SK-N-SH (cell line): ENCODE data around the gene C6orf141. TPM values are rescaled to one million over a fixed set of nuclear protein-coding genes. Genes with fewer than 3 reads are reported as not detected.

Experiments used
- CTCF ChIA-PET: fragments of 300-600, 350-600 bp; formaldehyde crosslinking; extraction: SDS; loops from one replicate; lab custom pipeline; 2021; lab: Yijun Ruan, JAX
- POLR2A ChIA-PET: fragments of 350-600 bp; sonication (Branson Sonifier 250); formaldehyde crosslinking; extraction: SDS; loops from one replicate; lab custom pipeline; 2020; ENCODE audit warnings: antibody characterized with exemption, inconsistent platforms; lab: Yijun Ruan, JAX
- DNase-seq: peaks from one replicate; pipeline ENCODE4 v3.0.0; 2012
- H2AFZ ChIP-seq: fragments of 200-600 bp; sonication (generic); 2 replicates; pipeline ENCODE4 v1.8.1; 2016; ENCODE audit warnings: antibody characterized with exemption, mild to moderate bottlenecking, low read depth
- H3F3A ChIP-seq: fragments of 200-600 bp; sonication (generic); replicated peaks from 2 replicates; pipeline ENCODE3; 2016; ENCODE audit warnings: antibody characterized with exemption, mild to moderate bottlenecking; ENCODE audit not compliant: insufficient read depth
- H3K27ac ChIP-seq, 2 experiments: fragments of 200-500 bp in 1 of 2; fragments of 200-600 bp in 1 of 2; sonication (Bioruptor generic) in 1 of 2; sonication (generic), shearing (Covaris generic) in 1 of 2; 2 replicates each; pipeline versions ENCODE4 v1.5.1 to v1.6.1; 2014 to 2016; ENCODE audit warnings: low read depth in 2 of 2, inconsistent platforms in 1 of 2, low read length in 1 of 2, mild to moderate bottlenecking in 1 of 2, mixed read lengths in 1 of 2
- H3K27me3 ChIP-seq: fragments of 200-600 bp; sonication (generic), shearing (Covaris generic); 2 replicates; pipeline ENCODE4 v1.6.1; 2016; ENCODE audit warnings: mixed run types; ENCODE audit not compliant: insufficient read depth
- H3K36me3 ChIP-seq, 2 experiments: fragments of 200-500 bp in 1 of 2; fragments of 200-600 bp in 1 of 2; sonication (Bioruptor generic) in 1 of 2; sonication (generic) in 1 of 2; replicated peaks in 1 of 2; 2 replicates each; pipeline versions ENCODE3 to v1.5.1; 2014 to 2016; ENCODE audit warnings: low read length in 1 of 2, mild to moderate bottlenecking in 1 of 2; ENCODE audit not compliant: insufficient read depth in 2 of 2, control insufficient read depth in 1 of 2
- H3K4me1 ChIP-seq, 2 experiments: fragments of 200-500 bp in 1 of 2; fragments of 200-600 bp in 1 of 2; sonication (Bioruptor generic) in 1 of 2; sonication (generic), shearing (Covaris generic) in 1 of 2; 2 replicates each; pipeline versions ENCODE4 v1.5.1 to v1.6.1; 2014 to 2016; ENCODE audit warnings: low read depth in 1 of 2, low read length in 1 of 2, mixed run types in 1 of 2; ENCODE audit not compliant: insufficient read depth in 2 of 2, control insufficient read depth in 1 of 2
- H3K4me2 ChIP-seq: fragments of 200-600 bp; sonication (generic), shearing (Covaris generic); 2 replicates; pipeline ENCODE4 v1.6.1; 2017; ENCODE audit warnings: mixed run types
- H3K4me3 ChIP-seq, 2 experiments: fragments of 200-500 bp in 1 of 2; fragments of 200-600 bp in 1 of 2; sonication (Bioruptor generic) in 1 of 2; sonication (generic), shearing (Covaris generic) in 1 of 2; 2 replicates each; pipeline versions ENCODE4 v1.5.1 to v1.8.1; 2014 to 2016; ENCODE audit warnings: low read depth in 2 of 2, inconsistent platforms in 1 of 2, low read length in 1 of 2, mild to moderate bottlenecking in 1 of 2, mixed read lengths in 1 of 2, moderate library complexity in 1 of 2
- H3K79me2 ChIP-seq: fragments of 200-600 bp; sonication (generic); 2 replicates; pipeline ENCODE4 v1.8.1; 2017; ENCODE audit warnings: mild to moderate bottlenecking; ENCODE audit not compliant: insufficient read depth
- H3K9ac ChIP-seq: fragments of 200-600 bp; sonication (generic); 2 replicates; pipeline ENCODE4 v1.6.1; 2017; ENCODE audit warnings: mixed run types
- H3K9me2 ChIP-seq: fragments of 200-600 bp; sonication (generic); 2 replicates; pipeline ENCODE4 v1.6.1; 2017; ENCODE audit warnings: mixed run types
- H3K9me3 ChIP-seq: fragments of 200-600 bp; sonication (generic); 2 replicates; pipeline ENCODE4 v1.6.1; 2017; ENCODE audit warnings: mixed run types, mild to moderate bottlenecking, moderate library complexity
- H4K20me1 ChIP-seq: fragments of 200-600 bp; sonication (generic); 2 replicates; pipeline ENCODE4 v1.6.1; 2017; ENCODE audit warnings: mild to moderate bottlenecking, mixed run types; ENCODE audit not compliant: insufficient read depth
- CHD2 ChIP-seq: fragments of 150-350 bp; IDR thresholded peaks from 2 replicates; pipeline ENCODE4 v1.6.1; 2018; ENCODE audit warnings: low read length; ENCODE audit not compliant: partially characterized antibody
- EZH2phosphoT487 ChIP-seq: fragments of 200-600 bp; sonication (generic); IDR thresholded peaks from 2 replicates; pipeline ENCODE4 v1.6.1; 2017; ENCODE audit warnings: low read depth, mixed run types, mild to moderate bottlenecking, antibody characterized with exemption, moderate library complexity, borderline replicate concordance
- GABPA ChIP-seq: IDR thresholded peaks from 2 replicates; pipeline ENCODE4 v1.4.0; 2012; ENCODE audit warnings: low read depth, mild to moderate bottlenecking
- MEF2A ChIP-seq: IDR thresholded peaks from 2 replicates; pipeline ENCODE4 v1.4.0; 2012; ENCODE audit warnings: low read depth, borderline replicate concordance
- NRF1 ChIP-seq: IDR thresholded peaks from 2 replicates; pipeline ENCODE4 v1.6.1; 2012; ENCODE audit warnings: low read depth, mild to moderate bottlenecking, low read length
- SIN3A ChIP-seq: IDR thresholded peaks from 2 replicates; pipeline ENCODE4 v1.6.1; 2012; ENCODE audit warnings: low read depth, mild to moderate bottlenecking, low read length, moderate library complexity, borderline replicate concordance
- TAF1 ChIP-seq: IDR thresholded peaks from 2 replicates; pipeline ENCODE4 v1.6.1; 2012; ENCODE audit warnings: low read depth, mild to moderate bottlenecking, low read length, moderate library complexity, borderline replicate concordance
- WGBS: methylation state at CpG from one replicate; pipeline ENCODE4 v1.1.6; 2017; ENCODE audit warnings: low lambda C conversion rate; 5-methylcytosine and 5-hydroxymethylcytosine counted together
- polyA plus RNA-seq, 3 experiments: library from polyadenylated mRNA; depleted of rRNA; stranded (reverse); fragments of >200 nt; gene quantifications; 2 replicates each; pipeline ENCODE4 v1.2.3, GENCODE V29; 2012
- TF ChIP-seq, protein P1 (sequence below): fragments of 150-350 bp; IDR thresholded peaks from 2 replicates; pipeline ENCODE4 v1.6.1; 2016; ENCODE audit warnings: mild to moderate bottlenecking, low read depth, low read length
- TF ChIP-seq, protein P2 (sequence below): IDR thresholded peaks from 2 replicates; pipeline ENCODE4; 2012
- TF ChIP-seq, protein P3 (sequence below): IDR thresholded peaks from 2 replicates; pipeline ENCODE4 v1.4.0; 2012; ENCODE audit warnings: low read depth, borderline replicate concordance

C6orf141 gene
- polyA plus RNA-seq, 1 of the 3 experiments (the other 2 are of a cell fraction) = not detected

DNA sequence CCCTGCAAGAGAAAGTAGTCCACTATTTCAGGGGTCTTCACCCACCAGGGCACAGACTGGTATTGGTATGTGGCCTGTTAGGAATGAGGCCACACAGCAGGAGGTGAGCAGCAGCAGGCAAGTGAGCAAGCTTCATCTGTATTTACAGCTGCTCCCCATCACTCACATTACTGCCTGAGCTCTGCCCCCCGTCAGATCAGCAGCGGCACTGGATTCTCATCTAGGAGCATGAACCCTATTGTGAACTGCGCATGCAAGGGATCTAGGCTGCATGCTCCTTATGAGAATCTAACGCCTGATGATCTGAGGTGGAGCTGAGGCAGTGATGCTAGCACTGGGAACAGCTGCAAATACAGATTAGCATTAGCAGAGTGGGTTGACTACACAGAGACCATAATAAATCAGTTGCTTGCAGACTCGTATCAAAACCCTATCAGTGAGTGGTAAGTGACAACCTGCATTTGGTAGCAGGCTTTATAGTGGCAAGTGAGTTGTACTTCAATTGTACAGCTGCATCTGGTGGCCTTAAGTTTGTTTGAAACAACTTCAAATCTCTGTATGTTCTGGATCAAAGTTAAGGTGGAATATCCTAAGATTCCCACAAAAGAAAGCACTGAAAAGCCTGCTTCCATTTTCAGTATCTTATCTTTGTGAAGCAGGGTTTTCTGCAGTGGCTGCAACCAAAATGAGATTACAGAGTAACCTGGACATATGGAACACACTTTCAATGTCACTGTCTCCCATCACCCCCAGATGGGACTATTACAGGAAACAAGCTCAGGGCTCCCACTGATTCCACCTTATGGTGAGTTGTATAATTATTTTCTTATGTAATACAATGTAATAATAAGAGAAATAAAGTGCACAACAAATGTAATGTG, 12.8 kb downstream of the C6orf141 start (continued):
- TF ChIP-seq, protein P1, sequence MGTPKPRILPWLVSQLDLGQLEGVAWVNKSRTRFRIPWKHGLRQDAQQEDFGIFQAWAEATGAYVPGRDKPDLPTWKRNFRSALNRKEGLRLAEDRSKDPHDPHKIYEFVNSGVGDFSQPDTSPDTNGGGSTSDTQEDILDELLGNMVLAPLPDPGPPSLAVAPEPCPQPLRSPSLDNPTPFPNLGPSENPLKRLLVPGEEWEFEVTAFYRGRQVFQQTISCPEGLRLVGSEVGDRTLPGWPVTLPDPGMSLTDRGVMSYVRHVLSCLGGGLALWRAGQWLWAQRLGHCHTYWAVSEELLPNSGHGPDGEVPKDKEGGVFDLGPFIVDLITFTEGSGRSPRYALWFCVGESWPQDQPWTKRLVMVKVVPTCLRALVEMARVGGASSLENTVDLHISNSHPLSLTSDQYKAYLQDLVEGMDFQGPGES = no peak
- no peak for TF ChIP-seq MEF2A
- TF ChIP-seq, protein P2, sequence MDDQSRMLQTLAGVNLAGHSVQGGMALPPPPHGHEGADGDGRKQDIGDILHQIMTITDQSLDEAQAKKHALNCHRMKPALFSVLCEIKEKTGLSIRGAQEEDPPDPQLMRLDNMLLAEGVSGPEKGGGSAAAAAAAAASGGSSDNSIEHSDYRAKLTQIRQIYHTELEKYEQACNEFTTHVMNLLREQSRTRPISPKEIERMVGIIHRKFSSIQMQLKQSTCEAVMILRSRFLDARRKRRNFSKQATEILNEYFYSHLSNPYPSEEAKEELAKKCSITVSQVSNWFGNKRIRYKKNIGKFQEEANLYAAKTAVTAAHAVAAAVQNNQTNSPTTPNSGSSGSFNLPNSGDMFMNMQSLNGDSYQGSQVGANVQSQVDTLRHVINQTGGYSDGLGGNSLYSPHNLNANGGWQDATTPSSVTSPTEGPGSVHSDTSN = no peak
- TF ChIP-seq CHD2 = no peak
- TF ChIP-seq TAF1 = no peak

DNA sequence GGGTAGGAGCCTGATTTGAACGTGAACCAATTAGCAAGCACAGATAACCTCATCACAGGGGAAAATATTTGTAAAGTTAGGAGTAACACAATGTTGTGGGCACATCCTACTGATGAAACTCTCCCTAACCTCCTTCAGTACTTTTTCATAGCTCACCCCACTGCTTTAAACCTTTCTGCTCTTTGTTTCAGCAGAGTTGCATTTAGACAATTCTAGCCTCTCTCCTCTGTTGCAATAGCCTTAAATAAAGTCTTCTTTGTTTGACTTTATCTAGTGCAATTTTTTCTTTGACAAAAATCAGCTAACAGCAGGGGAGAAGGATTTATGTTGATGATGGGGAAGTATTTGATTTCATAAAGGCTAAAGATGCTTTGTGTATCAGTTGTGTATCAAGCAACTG, 14.1 kb downstream of the C6orf141 start:
- no peak for DNase-seq
- Histone ChIP-seq H2AFZ (no peak overlapping the region), H3K79me2 (no peaks in the 10 kb centered on the region), H3F3A (no peaks in the 10 kb centered on the region), H4K20me1 (no peaks in the 10 kb centered on the region), H3K4me3 (no peak overlapping the region), H3K4me1 (no peaks in the 10 kb centered on the region), H3K9me2 (no peaks in the 10 kb centered on the region), H3K27ac (no peak overlapping the region), H3K9ac (no peak overlapping the region), H3K9me3 (no peaks in the 10 kb centered on the region), H3K27me3 (no peaks in the 10 kb centered on the region; the same call in 1 of the 2 replicates), H3K4me2 (no peak overlapping the region), H3K36me3 (no peaks in the 10 kb centered on the region)
- TF ChIP-seq, protein P3, sequence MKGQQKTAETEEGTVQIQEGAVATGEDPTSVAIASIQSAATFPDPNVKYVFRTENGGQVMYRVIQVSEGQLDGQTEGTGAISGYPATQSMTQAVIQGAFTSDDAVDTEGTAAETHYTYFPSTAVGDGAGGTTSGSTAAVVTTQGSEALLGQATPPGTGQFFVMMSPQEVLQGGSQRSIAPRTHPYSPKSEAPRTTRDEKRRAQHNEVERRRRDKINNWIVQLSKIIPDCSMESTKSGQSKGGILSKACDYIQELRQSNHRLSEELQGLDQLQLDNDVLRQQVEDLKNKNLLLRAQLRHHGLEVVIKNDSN = no peak
- TF ChIP-seq EZH2phosphoT487 (no peak), SIN3A (no peak), GABPA (no peak), NRF1 (no peak), MEF2A (no peak)
- TF ChIP-seq, protein P1 = no peak
- WGBS = 6% methylated on average over 1 of the region's 1 CpG
- POLR2A ChIA-PET = no interaction called here
- CTCF ChIA-PET = no interaction called here
